A673 (cell line): ENCODE data around the gene PTGDR2. TPM values are rescaled to one million over a fixed set of nuclear protein-coding genes. Genes with fewer than 3 reads are reported as not detected.

ENCODE experiments used
- BruUV-seq: library from RNA; stranded (reverse); fragments of 400-500 nt; replicated peaks from 2 replicates; lab custom pipeline; 2021; lab: Mats Ljungman, UMichigan
- CTCF ChIA-PET: fragments of 300-600 bp; sonication (Branson Sonifier 250); formaldehyde crosslinking; loops from one replicate; lab custom pipeline; 2022; ENCODE audit warnings: antibody characterized with exemption; lab: Charles Lee
- POLR2A ChIA-PET: fragments of 300-600 bp; sonication (Branson Sonifier 250); formaldehyde crosslinking; loops from one replicate; lab custom pipeline; 2022; ENCODE audit warnings: antibody characterized with exemption; ENCODE audit not compliant: low non-redundant PET; lab: Charles Lee
- DNase-seq: peaks from one replicate; pipeline ENCODE4 v3.0.0-alpha.2; 2015; ENCODE audit warnings: low spot score
- H3K27ac ChIP-seq: fragments of 200-600 bp; sonication (generic); 2 replicates; pipeline ENCODE4 v1.5.1; 2016; ENCODE audit warnings: mixed run types, low read depth, mild to moderate bottlenecking, mixed read lengths, antibody characterized with exemption, low read length; ENCODE audit not compliant: poor library complexity, severe bottlenecking
- H3K27me3 ChIP-seq: fragments of 200-600 bp; sonication (generic); replicated peaks from 2 replicates; pipeline ENCODE4 v1.6.1; 2017; ENCODE audit warnings: mixed run types, low read depth, mild to moderate bottlenecking, mixed read lengths, antibody characterized with exemption, low read length; ENCODE audit not compliant: insufficient read depth, poor library complexity
- H3K36me3 ChIP-seq: fragments of 200-600 bp; sonication (generic); 2 replicates; pipeline ENCODE4 v1.6.1; 2016; ENCODE audit warnings: mixed run types, mild to moderate bottlenecking, mixed read lengths, antibody characterized with exemption, low read length; ENCODE audit not compliant: insufficient read depth, poor library complexity, severe bottlenecking
- H3K4me1 ChIP-seq: fragments of 200-600 bp; sonication (generic); 2 replicates; pipeline ENCODE4 v1.6.1; 2017; ENCODE audit warnings: mixed run types, mild to moderate bottlenecking, mixed read lengths, antibody characterized with exemption, low read length; ENCODE audit not compliant: insufficient read depth, poor library complexity, severe bottlenecking
- H3K4me3 ChIP-seq: fragments of 200-600 bp; sonication (generic); 2 replicates; pipeline ENCODE4 v1.5.1; 2016; ENCODE audit warnings: low read depth, mixed run types, mild to moderate bottlenecking, mixed read lengths, low read length; ENCODE audit not compliant: poor library complexity, severe bottlenecking
- H3K9me3 ChIP-seq: fragments of 200-600 bp; sonication (generic); 2 replicates; pipeline ENCODE4 v1.6.1; 2016; ENCODE audit warnings: mixed run types, low read depth, mild to moderate bottlenecking, mixed read lengths, antibody characterized with exemption, low read length; ENCODE audit not compliant: poor library complexity, severe bottlenecking
- CTCF ChIP-seq: fragments of 300-800, 200-600 bp; sonication (generic); conservative IDR thresholded peaks from 2 replicates; pipeline ENCODE4 v1.5.1; 2017; ENCODE audit warnings: low read depth, mild to moderate bottlenecking, antibody characterized with exemption, low read length, moderate library complexity, mixed read lengths
- EZH2 ChIP-seq: fragments of 200-600 bp; sonication (generic); IDR thresholded peaks from 2 replicates; pipeline ENCODE4 v1.6.1; 2017; ENCODE audit warnings: borderline replicate concordance, low read depth, mild to moderate bottlenecking, mixed read lengths, antibody characterized with exemption, low read length; ENCODE audit not compliant: poor library complexity, severe bottlenecking
- intact Hi-C: fragments of 100-400 bp; cut with micrococcal nuclease; formaldehyde crosslinking; loops from one replicate; pipeline ENCODE4 v1.10.0; 2022; ENCODE audit not compliant: unreplicated experiment
- total RNA-seq: library from RNA; stranded (reverse); gene quantifications from 2 replicates; pipeline ENCODE4 v1.2.3, GENCODE V29; 2021

Gene PTGDR2
- total RNA-seq, 1 experiment from 2014 or later: 0.09 TPM

- H3K4me3 ChIP-seq: no peak overlapping the region
- H3K36me3 ChIP-seq: peaks cover 44% of the 10 kb centered on the region
- DNase-seq: no peak
- intact Hi-C loops: no loop called here
- no peaks in the 10 kb centered on the region for H3K4me1 ChIP-seq
- ChIA-PET CTCF (no interaction called here), POLR2A (no interaction called here)
- no peaks in the 10 kb centered on the region for H3K27me3 ChIP-seq
- TF ChIP-seq EZH2: no peak
- TF ChIP-seq CTCF: no peak
- BruUV-seq: no TSS peak
- H3K9me3 ChIP-seq: no peaks in the 10 kb centered on the region
- H3K27ac ChIP-seq: no peak overlapping the region
These were observed 5.9 kb downstream of the PTGDR2 start for GRCh38 chr11:60849641-60850520.

- H3K27me3 ChIP-seq: no peaks in the 10 kb centered on the region
- intact Hi-C loops: no loop called here
- DNase-seq: no peak
- no TSS peak for BruUV-seq
- no peaks in the 10 kb centered on the region for H3K9me3 ChIP-seq
- H3K27ac ChIP-seq: no peak overlapping the region
- H3K4me3 ChIP-seq: no peak overlapping the region
- CTCF ChIA-PET: no interaction called here
- no peak for TF ChIP-seq CTCF
- no peak for TF ChIP-seq EZH2
- POLR2A ChIA-PET: no interaction called here
- peaks cover 44% of the 10 kb centered on the region for H3K36me3 ChIP-seq
- no peaks in the 10 kb centered on the region for H3K4me1 ChIP-seq
These were observed 7.0 kb downstream of the PTGDR2 start for GRCh38 chr11:60848714-60849151.

- Histone ChIP-seq H3K4me1 (no peaks in the 10 kb centered on the region), H3K27me3 (no peaks in the 10 kb centered on the region), H3K4me3 (no peak overlapping the region), H3K36me3 (peaks cover 44% of the 10 kb centered on the region), H3K9me3 (no peaks in the 10 kb centered on the region), H3K27ac (no peak overlapping the region)
- CTCF ChIA-PET: no interaction called here
- POLR2A ChIA-PET: no interaction called here
- TF ChIP-seq CTCF (no peak), EZH2 (no peak)
- no peak for DNase-seq
- no TSS peak for BruUV-seq
- intact Hi-C loops: no loop called here
These were observed 7.9 kb downstream of the PTGDR2 start for GRCh38 chr11:60847896-60848295.
